ENCODE results near the gene NELL1.

NELL1 gene

DNA sequence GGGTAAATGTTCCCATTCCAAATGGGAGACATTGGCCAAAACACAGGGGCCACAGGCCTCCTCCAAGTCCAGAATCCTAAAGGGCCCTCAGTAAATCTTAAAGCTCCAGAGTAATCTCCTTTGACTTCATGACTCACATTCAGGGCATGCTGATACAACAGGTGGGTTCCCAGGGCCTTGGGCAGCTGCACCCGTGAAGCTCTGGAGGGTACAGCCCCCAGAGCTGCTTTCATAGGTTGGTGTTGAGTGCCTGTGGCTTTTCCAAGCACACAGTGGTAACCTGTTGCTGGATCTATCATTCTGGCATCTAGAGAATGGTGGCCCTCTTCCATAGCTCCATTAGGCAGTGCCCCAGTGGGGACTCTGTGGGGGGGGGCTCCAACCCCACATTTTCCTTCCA lies 54.0 kb downstream of the NELL1 start:
- TF ChIP-seq, protein P1, sequence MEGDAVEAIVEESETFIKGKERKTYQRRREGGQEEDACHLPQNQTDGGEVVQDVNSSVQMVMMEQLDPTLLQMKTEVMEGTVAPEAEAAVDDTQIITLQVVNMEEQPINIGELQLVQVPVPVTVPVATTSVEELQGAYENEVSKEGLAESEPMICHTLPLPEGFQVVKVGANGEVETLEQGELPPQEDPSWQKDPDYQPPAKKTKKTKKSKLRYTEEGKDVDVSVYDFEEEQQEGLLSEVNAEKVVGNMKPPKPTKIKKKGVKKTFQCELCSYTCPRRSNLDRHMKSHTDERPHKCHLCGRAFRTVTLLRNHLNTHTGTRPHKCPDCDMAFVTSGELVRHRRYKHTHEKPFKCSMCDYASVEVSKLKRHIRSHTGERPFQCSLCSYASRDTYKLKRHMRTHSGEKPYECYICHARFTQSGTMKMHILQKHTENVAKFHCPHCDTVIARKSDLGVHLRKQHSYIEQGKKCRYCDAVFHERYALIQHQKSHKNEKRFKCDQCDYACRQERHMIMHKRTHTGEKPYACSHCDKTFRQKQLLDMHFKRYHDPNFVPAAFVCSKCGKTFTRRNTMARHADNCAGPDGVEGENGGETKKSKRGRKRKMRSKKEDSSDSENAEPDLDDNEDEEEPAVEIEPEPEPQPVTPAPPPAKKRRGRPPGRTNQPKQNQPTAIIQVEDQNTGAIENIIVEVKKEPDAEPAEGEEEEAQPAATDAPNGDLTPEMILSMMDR (conservative IDR thresholded peaks at IDR 0.05; ENCODE audit: low read depth, low read length), result no peak
- no peak overlapping the region for H3K4me3 ChIP-seq (ENCODE audit: low read length)
- DNase-seq (ENCODE audit: low read depth), result no peak

DNA sequence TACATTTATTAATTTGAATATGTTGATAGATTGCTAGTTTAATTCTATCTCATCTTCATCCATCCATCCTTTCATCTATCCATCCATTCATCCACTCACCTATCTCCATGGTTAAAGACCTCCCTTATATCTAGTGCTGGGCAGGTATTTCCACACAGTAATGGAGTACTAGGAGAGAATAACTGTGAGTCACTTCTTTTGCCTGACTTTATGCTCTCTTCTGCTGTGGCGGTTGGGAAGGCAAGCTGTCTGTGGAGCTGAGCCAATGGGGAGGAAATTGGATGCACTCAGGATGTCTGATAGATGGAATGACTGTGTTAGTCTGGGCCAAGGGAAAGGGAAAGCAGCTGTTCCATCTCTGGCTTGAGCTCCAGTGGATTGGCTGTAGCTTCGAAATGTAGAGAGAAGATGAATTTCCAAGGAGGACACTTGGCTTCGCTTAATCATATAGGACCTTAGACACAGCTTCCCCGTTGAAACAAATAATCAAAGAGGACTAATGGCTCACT lies 60.3 kb downstream of the NELL1 start:
- TF ChIP-seq, protein P1 (conservative IDR thresholded peaks at IDR 0.05; ENCODE audit: low read depth, low read length), result no peak
- no peak for DNase-seq (ENCODE audit: low read depth)
- H3K4me3 ChIP-seq (ENCODE audit: low read length), result no peak overlapping the region

DNA sequence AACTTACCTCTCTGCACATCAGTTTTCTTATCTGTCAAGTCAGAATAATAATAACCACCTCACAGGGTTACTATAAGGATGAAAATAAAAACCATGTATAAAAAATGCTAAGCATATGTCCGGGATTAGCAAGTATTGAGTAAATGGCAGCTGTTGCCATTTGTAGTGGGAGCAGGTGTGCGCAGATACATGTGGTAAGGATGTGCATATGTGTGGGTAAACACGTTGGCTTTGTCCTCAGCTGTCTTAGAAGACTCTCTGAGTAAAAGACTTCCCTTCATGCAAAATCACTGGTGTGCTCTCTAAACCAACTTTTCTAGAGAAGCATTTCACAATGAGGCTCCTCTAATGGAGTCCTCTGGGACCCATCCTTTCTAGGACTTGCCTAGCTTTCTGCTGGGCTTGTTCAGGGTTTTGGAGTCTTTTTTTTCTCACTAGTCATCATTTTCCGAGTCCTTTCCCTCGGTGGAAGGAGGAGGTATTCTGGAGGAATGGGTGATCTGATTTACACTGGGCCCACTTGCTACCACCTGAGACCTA lies 62.4 kb downstream of the NELL1 start:
- TF ChIP-seq, protein P1 (conservative IDR thresholded peaks at IDR 0.05; ENCODE audit: low read depth, low read length), result no peak
- no peak overlapping the region for H3K4me3 ChIP-seq (ENCODE audit: low read length)
- DNase-seq (ENCODE audit: low read depth), result no peak

DNA sequence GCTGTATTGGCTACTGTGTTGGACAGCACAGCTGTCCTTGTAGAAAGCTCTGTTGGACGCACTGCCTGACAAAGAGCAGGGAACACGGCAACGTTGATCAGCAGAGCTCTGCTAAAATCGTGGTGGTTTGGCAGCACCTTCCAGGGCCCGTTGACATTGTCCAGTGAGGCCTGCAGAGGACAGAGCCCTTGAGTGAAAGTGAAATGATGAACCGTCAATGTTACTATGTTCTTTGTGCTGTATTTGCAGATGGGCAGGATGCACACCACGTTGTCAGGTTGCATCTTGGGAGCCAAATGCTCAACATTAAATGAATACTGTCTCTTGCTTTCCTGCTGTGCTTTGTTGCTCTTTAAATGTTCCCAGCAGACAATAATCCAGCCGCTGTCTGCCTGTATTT lies 69.7 kb downstream of the NELL1 start:
- no peak for DNase-seq (ENCODE audit: low read depth)
- TF ChIP-seq, protein P1 (conservative IDR thresholded peaks at IDR 0.05; ENCODE audit: low read depth, low read length), result no peak
- no peak overlapping the region for H3K4me3 ChIP-seq (ENCODE audit: low read length)

DNA sequence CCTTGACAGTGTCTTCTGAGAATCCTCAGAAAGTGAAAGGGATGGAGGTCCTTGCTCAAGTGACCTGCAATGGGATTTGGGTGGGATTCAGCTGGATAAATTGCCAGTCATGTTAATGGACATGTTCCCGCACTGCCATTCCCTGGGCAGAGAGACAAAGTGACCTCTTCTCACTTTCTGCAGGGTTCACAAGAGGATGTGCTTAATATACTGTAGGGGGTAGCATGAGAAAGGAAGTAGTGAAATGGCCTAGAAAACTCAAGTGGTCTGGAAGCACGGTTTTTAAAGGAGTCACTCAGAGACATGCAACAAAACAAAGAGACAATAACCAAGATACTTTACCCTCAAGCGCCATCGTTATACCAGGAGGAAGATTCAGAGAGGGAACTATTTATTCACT lies 70.2 kb downstream of the NELL1 start:
- H3K4me3 ChIP-seq (ENCODE audit: low read length), result no peak overlapping the region
- DNase-seq (ENCODE audit: low read depth), result no peak
- TF ChIP-seq, protein P1 (conservative IDR thresholded peaks at IDR 0.05; ENCODE audit: low read depth, low read length), result no peak

DNA sequence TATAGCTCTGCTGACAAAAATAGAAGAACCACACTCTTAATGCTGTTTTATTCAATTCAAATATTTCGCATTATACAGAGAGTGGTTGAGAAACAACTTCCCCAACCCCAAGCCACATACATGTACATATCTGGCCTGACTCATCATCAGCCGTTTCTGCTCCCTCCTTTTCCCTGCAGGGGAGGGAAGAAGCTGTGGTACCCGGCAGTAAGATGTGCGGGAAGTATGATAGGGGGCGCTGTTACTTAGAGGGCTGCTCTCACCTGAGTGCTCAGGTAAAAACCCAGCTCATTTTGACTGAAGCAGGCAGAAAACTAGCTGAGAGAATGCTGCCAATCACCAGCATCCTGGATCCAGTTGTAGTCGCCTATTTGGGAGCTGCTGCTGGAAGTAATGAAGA lies 85.5 kb downstream of the NELL1 start:
- no peak overlapping the region for H3K4me3 ChIP-seq (ENCODE audit: low read length)
- TF ChIP-seq, protein P1 (conservative IDR thresholded peaks at IDR 0.05; ENCODE audit: low read depth, low read length), result no peak
- no peak for DNase-seq (ENCODE audit: low read depth)

DNA sequence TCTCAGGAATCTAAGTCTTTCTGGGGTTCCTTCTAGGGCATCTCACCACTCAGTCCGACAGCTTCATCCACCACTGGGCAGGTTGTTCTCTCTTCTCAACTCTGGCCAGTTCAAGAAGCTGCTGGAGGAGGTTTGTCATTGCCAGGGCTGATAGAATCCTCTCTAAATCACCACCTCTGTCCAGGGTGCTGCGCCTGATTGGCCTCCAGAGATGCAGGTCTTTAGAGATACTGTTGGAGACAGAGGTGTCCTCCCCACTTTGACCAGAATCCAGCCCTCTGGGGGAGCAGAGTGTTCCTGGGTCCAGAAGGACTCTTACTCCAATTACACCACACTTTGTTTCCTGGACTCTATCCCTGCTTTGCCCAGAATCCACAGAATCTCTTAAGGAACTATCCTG lies 90.2 kb downstream of the NELL1 start:
- TF ChIP-seq, protein P1 (conservative IDR thresholded peaks at IDR 0.05; ENCODE audit: low read depth, low read length), result no peak
- no peak for DNase-seq (ENCODE audit: low read depth)
- H3K4me3 ChIP-seq (ENCODE audit: low read length), result no peak overlapping the region

All from retinal pigment epithelial cell (primary cell).